ENCODE measurements around the gene SSTR3.

DNA sequence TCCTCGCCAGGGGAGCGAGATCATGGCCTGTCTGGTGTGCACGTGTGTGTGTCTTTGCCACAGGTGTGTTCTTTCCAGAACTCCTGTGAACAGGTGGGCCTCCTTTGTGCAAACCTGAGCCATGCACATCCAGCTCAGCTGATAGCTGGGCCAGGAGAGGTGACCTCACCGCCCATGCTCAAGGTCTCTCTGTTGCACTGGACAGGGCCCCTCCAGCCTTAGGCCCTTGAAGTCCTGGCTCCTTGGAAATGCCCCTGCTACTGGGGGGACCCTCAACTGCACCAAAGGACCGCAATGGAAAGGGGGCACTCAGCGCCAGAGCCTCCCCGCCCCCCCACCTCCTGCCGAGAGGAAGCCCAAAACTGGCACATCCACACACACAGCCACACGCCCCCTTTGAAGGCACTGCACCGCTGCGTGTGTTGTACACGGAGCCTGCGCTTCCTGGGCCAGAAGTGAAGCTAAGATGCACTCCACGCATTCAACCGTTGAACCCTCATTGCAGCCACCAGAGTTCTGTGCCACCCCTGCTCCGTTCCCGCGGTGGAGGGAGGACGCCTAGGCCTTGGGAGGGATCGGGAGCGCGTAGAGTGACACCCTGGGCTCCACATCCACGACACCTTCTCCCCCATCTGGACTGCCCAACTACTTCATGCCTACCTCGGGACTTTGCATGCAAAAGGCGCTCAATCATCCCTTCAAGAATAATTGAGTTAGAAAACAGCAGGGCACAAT is 46.2 kb downstream of the SSTR3 start:
- TF ChIP-seq POLR2A (IDR thresholded peaks at IDR 0.05; ENCODE audit: low read depth, low read length): no peak
- TF ChIP-seq, protein P1, sequence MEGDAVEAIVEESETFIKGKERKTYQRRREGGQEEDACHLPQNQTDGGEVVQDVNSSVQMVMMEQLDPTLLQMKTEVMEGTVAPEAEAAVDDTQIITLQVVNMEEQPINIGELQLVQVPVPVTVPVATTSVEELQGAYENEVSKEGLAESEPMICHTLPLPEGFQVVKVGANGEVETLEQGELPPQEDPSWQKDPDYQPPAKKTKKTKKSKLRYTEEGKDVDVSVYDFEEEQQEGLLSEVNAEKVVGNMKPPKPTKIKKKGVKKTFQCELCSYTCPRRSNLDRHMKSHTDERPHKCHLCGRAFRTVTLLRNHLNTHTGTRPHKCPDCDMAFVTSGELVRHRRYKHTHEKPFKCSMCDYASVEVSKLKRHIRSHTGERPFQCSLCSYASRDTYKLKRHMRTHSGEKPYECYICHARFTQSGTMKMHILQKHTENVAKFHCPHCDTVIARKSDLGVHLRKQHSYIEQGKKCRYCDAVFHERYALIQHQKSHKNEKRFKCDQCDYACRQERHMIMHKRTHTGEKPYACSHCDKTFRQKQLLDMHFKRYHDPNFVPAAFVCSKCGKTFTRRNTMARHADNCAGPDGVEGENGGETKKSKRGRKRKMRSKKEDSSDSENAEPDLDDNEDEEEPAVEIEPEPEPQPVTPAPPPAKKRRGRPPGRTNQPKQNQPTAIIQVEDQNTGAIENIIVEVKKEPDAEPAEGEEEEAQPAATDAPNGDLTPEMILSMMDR (conservative IDR thresholded peaks at IDR 0.05; ENCODE audit: low read depth, low read length): no peak
